Skeletal muscle tissue (tissue), 4 donors: Measurements from ENCODE around the gene BOK. TPM values are rescaled to one million over a fixed set of nuclear protein-coding genes. Genes with fewer than 3 reads are reported as not detected.
A peak's percentile ranks its signal among the peaks of the same experiment; 100 is the strongest.

ENCODE experiments used
- H3K27ac ChIP-seq: one replicate; pipeline ENCODE4 v1.7.0; 2013; ENCODE audit warnings: mild to moderate bottlenecking, low read depth, low read length, inconsistent platforms
- H3K27me3 ChIP-seq, 3 donors: one replicate each; pipeline ENCODE4 v1.7.0; 2013; ENCODE audit warnings: low read length in 3 of 3; ENCODE audit not compliant: control insufficient read depth in 3 of 3, insufficient read depth in 3 of 3
- H3K36me3 ChIP-seq, 3 donors: one replicate each; pipeline ENCODE4 v1.7.0; 2013; ENCODE audit warnings: low read length in 3 of 3; ENCODE audit not compliant: control insufficient read depth in 3 of 3, insufficient read depth in 3 of 3
- H3K4me1 ChIP-seq, 3 donors: one replicate each; pipeline ENCODE4 v1.7.0; 2013; ENCODE audit warnings: low read length in 3 of 3, mild to moderate bottlenecking in 3 of 3; ENCODE audit not compliant: control insufficient read depth in 3 of 3, insufficient read depth in 3 of 3
- H3K4me3 ChIP-seq, 3 donors: one replicate each; pipeline ENCODE4 v1.7.0; 2013; ENCODE audit warnings: low read length in 3 of 3
- H3K9ac ChIP-seq, 3 donors: one replicate each; pipeline ENCODE4 v1.7.0; 2013; ENCODE audit warnings: low read length in 3 of 3, mild to moderate bottlenecking in 3 of 3, moderate library complexity in 2 of 3, low read depth in 1 of 3
- H3K9me3 ChIP-seq, 3 donors: one replicate each; pipeline ENCODE4 v1.7.0; 2013; ENCODE audit warnings: low read length in 3 of 3; ENCODE audit not compliant: control insufficient read depth in 3 of 3
- total RNA-seq: library from RNA; depleted of rRNA; stranded (reverse); fragments of >200 nt; gene quantifications from one replicate; pipeline ENCODE4 v1.2.3, GENCODE V29; 2014
- donor health status: Osteomylitis.

Gene BOK, protein sequence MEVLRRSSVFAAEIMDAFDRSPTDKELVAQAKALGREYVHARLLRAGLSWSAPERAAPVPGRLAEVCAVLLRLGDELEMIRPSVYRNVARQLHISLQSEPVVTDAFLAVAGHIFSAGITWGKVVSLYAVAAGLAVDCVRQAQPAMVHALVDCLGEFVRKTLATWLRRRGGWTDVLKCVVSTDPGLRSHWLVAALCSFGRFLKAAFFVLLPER
- 25.1 TPM for total RNA-seq

DNA sequence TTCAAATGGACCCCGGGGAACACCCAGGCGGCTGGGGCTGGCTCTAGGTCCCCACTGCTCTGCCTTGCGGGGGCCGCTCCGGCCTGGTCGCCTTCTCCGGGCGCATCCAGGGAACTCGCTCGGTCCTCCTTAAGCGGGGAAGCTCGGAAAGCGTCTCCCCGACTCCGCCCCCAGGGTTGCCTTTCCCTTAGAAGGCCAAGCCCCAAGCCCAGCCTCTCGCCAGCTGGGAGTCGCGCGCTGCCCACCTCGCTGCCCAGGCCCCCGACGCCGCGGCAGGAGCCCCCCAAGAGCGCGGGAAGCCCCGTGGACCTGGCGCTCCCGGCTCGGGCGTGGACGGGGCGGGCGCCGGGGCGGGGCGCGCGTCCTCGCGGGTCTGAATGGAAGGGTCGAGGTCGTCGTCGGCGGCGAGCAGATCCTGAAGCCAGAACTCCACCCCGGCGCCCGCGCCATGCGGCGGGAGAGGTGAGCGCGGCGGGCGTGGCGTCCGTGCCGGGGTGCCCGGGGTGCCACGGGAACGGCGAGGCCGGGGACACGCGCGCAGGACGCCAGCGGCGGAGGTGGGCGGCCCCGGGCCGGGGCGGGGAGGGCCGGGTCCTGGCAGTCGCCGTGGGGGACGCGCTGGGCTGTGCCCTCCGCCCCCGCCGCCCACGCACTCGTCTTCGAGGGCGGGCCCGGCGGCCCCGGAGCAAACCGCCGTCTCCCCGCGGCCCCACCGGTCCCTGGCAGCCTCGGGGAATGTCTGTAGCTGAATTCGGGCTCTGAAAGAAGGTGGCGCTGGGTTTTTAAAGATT is at the start of gene BOK:
Gene BOK, plus strand, starts transcription at position 214 of the 791 bp plus-strand sequence. CDS start 739 bp downstream, outside the sequence.
- Histone ChIP-seq H3K36me3 (no peaks in the 10 kb centered on the region), H3K9ac (peak within 1 kb of the TSS in 2 of 3 donors; percentile 51 to 54), H3K9me3 (no peaks in the 10 kb centered on the region), H3K4me1 (peaks cover 9 to 17% (median 12%) of the 10 kb centered on the region in 3 donors), H3K4me3 (peak within 1 kb of the TSS; percentile 51 to 68 (median 60)), H3K27me3 (peaks cover 0 to 32% (median 32%) of the 10 kb centered on the region in 3 donors), H3K27ac (no peak within 1 kb of the TSS)

DNA sequence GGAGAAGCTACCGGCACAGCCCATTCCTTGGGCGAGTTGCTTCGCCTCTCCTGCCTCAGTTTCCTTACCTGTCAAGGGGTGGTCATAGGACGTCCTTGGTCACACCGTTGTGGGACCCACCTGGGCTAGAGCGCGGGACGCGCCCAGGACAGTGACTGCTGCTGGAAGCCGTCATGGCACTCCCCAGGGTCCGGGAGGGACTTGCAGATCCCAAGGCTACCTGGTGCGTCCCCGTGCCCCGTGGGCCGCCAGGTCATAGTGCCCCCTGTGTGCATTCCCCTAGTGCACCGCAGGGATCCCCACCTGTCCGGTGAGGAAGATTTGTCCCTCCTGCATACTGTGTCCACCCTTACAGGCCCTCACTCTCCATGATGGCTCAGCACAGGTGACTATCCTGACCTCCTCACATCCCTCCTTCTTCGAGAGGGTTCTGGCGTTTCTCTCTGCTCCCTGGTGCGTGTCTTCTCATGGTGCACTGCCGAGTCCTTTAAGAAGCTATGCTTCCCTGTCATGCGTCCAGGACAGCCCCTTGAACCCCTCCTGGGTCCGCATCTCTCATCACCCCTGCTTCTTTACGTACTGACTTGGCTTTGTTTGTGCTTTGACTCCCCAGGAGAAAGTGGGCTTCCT is 49.3 kb upstream of the BOK start:
- H3K27ac ChIP-seq, result peak overlapping the region; percentile 99
- H3K9ac ChIP-seq, result peak overlapping the region; percentile 87 to 96 (median 88)
- peaks cover 0 to 6% (median 5%) of the 10 kb centered on the region in 3 donors for H3K36me3 ChIP-seq
- no peaks in the 10 kb centered on the region for H3K9me3 ChIP-seq
- H3K4me1 ChIP-seq, result peaks cover 37 to 49% (median 42%) of the 10 kb centered on the region in 3 donors
- H3K4me3 ChIP-seq, result peak overlapping the region; percentile 85 to 97 (median 96)
- no peaks in the 10 kb centered on the region for H3K27me3 ChIP-seq

DNA sequence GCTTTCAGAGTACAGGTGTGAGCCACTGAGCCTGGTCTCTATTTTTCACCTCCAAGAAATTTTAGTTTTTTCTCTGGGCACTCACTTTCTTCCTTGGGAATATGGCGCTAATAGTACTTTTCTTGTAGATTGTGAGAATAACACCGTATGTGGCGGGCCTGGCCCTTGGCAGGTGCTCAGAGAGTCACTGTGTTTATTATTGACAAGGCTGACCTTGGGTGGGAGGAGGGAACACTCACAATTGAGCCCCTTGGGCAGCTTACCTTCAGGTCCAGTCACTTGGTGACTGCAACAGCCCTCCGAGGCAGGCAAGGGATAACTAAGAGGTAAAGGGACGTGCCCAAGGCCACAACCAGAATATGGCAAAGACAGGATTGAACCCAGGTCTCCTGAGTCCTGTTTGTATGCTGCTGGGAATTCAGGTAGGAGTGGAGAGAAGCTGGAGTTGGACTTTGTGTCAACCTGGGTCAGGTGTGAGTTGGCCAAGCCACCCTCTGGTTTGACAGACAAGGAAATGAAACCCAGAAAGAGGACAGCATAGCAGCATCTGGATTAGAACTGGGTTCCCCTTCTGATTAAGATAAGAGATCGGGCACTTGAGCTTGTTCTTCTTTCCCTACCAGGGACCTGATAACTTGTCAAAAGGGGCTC is 47.3 kb upstream of the BOK start:
- H3K4me3 ChIP-seq, result no peak overlapping the region
- H3K4me1 ChIP-seq, result peaks cover 20 to 34% (median 24%) of the 10 kb centered on the region in 3 donors
- H3K27me3 ChIP-seq, result no peaks in the 10 kb centered on the region
- H3K9ac ChIP-seq, result no peak overlapping the region
- H3K27ac ChIP-seq, result no peak overlapping the region
- H3K36me3 ChIP-seq, result peaks cover 0 to 6% (median 5%) of the 10 kb centered on the region in 3 donors
- no peaks in the 10 kb centered on the region for H3K9me3 ChIP-seq

DNA sequence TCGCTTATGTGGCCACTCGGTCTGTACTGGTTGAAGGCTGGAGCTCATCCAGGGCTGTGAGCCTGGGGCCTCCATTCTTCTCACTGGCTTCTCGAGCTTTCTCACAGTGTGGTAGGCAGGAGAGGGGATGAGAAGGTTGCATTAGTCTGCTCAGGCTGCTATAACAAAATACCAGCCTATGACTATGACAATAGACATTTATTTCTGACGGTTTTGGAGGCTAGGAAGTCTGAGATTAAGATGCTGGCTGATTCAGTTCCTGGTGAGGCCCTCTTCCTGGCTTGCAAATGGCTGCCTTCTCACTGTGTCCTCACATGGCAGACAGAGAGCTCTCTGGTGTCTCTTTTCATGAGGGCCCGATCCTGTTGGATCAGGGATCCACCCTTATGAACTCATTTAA is 44.0 kb upstream of the BOK start:
- Histone ChIP-seq H3K4me1 (peaks cover under 1 to 11% (median 2%) of the 10 kb centered on the region in 3 donors), H3K4me3 (no peak overlapping the region), H3K9me3 (no peaks in the 10 kb centered on the region)

DNA sequence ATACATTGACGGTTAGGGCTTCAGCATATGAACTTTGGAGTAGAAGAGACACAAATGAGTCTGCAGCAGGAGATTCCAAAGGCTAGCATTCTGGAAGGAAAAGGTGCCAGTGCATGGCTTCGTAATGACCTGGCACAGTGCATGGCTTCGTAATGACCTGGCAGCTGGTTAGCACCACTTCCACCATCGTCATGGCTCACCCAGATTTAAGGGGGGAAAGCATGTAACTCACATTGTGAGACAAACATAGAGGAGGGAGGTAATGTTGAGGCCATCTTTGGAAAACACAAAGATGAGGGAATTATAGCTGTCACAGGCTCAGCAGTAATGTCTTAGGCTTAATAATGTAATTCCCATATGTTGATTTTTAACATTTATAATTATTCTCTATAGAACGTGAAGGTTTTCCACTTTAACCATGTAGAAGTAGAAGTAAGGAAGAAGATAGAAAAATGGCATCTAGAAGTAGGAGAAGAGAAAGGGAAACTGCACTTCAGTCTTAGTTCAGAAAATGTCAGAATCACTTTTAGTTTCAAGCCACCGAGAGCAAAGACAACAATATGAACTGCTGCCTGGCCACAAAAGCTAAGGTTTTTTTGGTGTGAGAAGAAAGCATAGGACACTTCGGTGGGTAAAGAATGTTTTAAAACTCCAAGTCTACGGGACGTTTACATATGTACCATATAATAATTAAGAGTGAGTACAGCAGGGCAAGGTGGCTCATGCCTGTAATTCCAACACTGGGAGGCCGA is 43.4 kb upstream of the BOK start:
- no peak overlapping the region for H3K27ac ChIP-seq
- no peak overlapping the region for H3K9ac ChIP-seq
- no peak overlapping the region for H3K4me3 ChIP-seq
- H3K9me3 ChIP-seq, result no peaks in the 10 kb centered on the region
- peaks cover 0 to 5% (median 0%) of the 10 kb centered on the region in 3 donors for H3K4me1 ChIP-seq
- peaks cover 3 to 5% (median 4%) of the 10 kb centered on the region in 3 donors for H3K27me3 ChIP-seq
- peaks cover 0 to 6% (median 5%) of the 10 kb centered on the region in 3 donors for H3K36me3 ChIP-seq

More for the DNA sequence above, 44.0 kb upstream of the BOK start:
- H3K27ac ChIP-seq, result no peak overlapping the region
- no peak overlapping the region for H3K9ac ChIP-seq
- peaks cover 0 to 6% (median 5%) of the 10 kb centered on the region in 3 donors for H3K36me3 ChIP-seq
- H3K27me3 ChIP-seq, result peaks cover 0 to under 1% (median under 1%) of the 10 kb centered on the region in 3 donors

DNA sequence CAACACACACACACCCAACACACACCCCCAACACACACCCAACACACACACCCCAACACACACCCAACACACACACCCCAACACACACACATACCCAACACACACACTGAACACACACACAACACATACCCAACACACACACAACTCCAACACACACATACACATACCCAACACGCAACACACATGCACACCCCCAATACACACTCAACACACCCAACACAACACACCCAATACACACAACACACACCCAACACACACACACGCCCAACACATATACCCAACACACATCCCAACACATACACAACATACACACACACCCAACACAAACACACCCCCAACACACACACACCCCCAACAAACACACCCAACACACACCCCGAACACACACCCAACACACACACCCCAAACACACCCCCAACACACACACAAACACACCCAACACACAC is 42.0 kb upstream of the BOK start:
- Histone ChIP-seq H3K36me3 (peaks cover 0 to 2% (median under 1%) of the 10 kb centered on the region in 3 donors), H3K9ac (no peak overlapping the region), H3K27me3 (peaks cover 9% of the 10 kb centered on the region in 3 donors), H3K4me3 (no peak overlapping the region), H3K9me3 (no peaks in the 10 kb centered on the region), H3K4me1 (peaks cover 0 to 4% (median 0%) of the 10 kb centered on the region in 3 donors), H3K27ac (no peak overlapping the region)

DNA sequence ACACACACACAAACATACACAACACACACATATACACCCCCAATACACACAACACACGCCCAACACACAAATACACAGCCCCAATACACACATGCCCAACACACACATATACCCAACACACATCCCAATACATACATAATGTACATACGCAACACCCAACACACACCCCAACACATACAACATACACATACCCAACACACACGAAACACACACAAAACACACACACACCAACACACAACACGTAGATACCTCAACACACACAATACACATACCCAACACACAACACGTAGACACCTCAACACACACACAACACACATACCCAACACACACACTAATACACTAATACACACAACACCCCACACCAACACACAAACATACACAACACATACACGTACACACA is 41.2 kb upstream of the BOK start:
- Histone ChIP-seq H3K4me1 (peaks cover 0 to 4% (median 0%) of the 10 kb centered on the region in 3 donors), H3K36me3 (peaks cover 0 to 2% (median 0%) of the 10 kb centered on the region in 3 donors), H3K27ac (no peak overlapping the region), H3K27me3 (peaks cover 9 to 11% (median 11%) of the 10 kb centered on the region in 3 donors), H3K9ac (no peak overlapping the region), H3K9me3 (no peaks in the 10 kb centered on the region), H3K4me3 (no peak overlapping the region)

DNA sequence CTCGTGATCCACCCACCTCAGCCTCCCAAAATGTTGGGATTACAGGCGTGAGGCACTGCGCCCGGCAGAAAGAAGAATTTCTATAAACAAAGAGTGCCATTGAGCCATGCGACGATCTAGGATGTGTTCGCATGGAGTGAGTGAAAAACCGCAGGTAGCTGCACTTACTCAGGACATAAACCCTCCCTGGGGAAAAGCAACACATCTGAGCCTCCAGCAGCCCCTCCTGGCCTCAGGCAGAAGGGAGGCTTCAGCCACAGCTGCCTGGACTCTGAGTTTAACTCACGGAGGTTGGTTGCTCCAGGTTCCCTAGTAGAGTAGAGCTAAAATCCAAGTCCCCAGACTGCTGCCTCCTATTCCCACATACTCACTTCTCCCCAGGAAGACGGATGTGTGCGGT is 38.9 kb upstream of the BOK start:
- Histone ChIP-seq H3K4me3 (no peak overlapping the region), H3K4me1 (peaks cover 0 to 4% (median 0%) of the 10 kb centered on the region in 3 donors), H3K9ac (no peak overlapping the region), H3K27me3 (peaks cover 9 to 15% (median 13%) of the 10 kb centered on the region in 3 donors), H3K9me3 (no peaks in the 10 kb centered on the region), H3K36me3 (peaks cover 0 to 2% (median 0%) of the 10 kb centered on the region in 3 donors), H3K27ac (no peak overlapping the region)

DNA sequence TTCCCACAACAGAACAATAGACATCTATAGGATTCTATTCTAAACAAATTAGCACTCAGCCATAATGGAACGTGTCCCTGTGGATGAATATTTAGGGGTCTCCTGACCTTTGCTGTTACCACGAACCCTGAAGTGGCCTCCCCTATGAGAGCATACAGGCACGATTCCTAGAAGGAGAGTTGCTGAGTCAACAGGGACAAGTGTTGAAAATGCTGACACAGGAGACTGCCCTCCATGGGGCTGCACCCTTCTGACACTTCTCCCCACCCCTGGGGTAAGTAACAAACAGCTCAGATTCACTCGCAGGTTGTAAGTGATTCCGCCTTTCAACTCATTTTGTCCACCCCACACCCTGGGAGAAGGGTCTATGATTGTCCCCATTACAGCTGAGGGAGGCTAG is 36.1 kb upstream of the BOK start:
- Histone ChIP-seq H3K4me1 (no peaks in the 10 kb centered on the region), H3K27me3 (peaks cover 9 to 15% (median 13%) of the 10 kb centered on the region in 3 donors), H3K9ac (no peak overlapping the region), H3K27ac (no peak overlapping the region), H3K4me3 (no peak overlapping the region), H3K9me3 (no peaks in the 10 kb centered on the region), H3K36me3 (peaks cover 0 to 2% (median 0%) of the 10 kb centered on the region in 3 donors)
